GM19455 (cell line): ENCODE results near the gene SNX32.
A peak's percentile ranks its signal among the peaks of the same experiment; 100 is the strongest.

Experiments used
- ATAC-seq: cut with Tn5 transposase; IDR thresholded peaks from one replicate; pipeline ENCODE4 v1.9.1; 2021; ENCODE audit not compliant: unreplicated experiment

The SNX32 gene

DNA sequence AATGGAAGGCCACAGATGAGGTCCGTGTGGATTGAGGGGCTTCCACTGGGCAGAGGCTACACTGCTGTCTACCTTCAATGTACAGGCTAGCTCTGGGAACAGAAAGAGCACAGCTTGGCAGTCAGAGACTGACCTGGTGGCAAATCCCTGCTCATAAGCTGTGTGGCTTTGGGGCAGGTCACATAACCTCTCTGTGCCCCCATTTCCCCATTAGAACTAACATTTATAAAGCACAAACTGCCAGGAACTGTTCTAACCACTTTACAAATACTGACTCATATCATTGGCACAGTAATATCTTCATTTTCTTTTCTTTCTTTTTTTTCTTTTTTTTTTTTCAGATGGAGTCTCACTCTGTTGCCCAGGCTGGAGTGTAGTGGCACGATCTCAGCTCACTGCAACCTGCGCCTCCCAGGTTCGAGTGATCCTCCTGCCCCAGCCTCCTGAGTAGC is 63.3 kb downstream of the SNX32 start:
- ATAC-seq, result no peak

DNA sequence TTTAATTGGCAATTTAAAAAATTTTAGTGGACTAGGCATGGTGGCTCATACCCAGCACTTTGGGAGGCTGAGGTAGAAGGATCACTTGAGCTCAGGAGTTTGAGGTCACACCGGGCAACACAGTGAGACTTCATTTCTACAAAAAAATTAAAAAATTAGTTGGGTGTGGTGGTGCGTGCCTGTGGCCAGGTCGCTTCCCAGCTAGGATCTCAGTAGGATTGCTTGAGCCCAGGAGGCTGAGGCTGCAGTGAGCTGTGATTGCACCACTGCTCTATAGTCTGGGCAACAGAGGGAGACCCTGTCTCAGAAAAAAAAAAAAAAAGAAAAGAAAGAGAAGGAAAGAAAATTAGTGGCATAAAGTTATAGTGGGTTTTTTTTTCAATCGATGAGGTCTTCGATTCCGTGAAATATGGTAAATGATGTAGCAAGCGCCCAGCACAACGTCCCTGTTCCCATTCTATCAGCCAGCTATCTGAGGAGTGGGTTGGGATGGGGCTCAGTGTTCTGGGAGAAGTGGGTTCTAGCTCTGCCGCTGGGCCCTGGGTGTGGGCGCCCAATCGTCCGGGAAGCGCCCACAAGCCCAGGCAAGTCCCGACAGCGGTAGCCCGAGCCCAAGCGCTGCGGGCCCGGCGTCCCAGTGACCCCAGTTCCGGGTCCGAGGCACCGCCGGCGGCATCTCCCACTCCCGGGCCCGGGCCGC is 65.0 kb downstream of the SNX32 start:
- no peak for ATAC-seq

DNA sequence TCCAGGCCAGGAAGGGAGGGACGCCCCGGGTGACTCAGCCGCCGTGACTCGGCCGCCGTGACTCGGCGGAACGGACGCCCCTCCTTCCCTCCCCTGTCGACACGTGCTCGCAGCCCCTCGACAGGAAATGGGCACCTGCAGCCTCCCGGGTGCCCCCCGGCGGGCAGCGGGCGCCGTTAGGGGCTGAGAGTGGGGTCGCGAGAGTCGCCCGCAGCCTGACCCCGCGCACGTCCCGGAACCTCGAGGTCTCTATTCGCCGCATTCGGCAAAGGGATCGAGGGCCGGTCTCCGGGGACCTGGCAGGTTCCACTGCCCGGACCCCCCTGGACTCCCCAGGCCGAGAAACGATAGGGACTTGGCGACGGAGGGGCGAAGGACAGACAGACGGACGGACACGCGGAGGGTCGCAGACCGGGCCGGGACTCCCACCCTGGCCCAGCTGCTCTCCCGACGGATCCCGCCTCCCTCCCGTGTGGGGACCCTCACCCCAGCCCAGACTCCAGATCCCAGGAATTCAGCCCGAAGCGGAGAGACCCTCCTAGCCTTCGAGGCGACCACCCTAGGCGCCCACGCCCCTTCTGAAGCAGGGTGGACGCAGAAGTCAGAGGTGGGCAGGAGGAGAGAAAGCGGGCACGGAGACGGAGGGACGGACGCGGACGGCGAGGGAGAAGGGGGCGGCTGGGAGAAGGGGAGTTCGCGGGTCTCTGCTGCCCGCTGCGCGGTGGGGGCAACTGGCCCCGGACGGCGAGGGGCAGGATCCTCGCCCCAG is 65.8 kb downstream of the SNX32 start:
- no peak for ATAC-seq

DNA sequence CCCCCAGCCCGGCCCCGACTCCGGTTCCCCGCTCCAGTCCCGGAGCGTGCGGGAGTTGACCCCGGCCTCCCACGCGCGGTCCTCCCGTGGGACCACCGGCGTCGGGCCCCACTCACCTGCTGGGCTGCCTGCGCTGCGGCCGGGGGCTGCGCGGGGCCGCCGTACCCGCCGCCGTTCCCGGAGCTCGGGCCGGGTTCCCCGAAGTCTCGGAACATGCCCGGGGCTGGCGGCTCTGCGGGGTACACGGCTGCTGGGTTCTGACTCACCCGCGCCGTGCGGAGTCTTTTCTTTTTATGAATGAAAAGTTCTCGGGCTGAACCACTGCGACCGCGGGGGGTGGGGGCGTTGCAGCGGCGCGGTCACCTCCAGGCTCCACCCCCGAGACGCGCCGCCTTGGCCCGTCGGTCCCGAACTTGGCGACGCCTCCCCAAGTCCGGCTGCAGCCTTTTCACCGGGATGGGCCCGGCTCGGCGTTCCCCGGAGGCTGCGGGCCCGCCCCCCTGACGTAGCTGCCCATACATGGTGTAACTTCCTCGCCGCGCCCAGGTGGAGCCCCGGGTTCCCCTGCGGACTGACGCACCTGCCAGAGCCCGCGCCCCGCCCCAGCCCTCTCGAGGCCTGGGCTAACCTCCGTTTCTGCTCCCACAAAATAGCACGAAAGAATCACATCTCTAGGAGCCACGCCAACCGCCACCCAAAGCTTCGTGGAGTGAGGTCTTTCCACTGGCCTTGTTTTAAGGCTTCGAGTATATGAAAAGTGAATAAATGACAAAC is 66.5 kb downstream of the SNX32 start, which contains the start of gene FOSL1:
Gene FOSL1, minus strand, starts transcription at position 264 of the 774 bp plus-strand sequence. Its CDS starts 49 bp downstream, at position 215.
- peak; percentile 72 for ATAC-seq

DNA sequence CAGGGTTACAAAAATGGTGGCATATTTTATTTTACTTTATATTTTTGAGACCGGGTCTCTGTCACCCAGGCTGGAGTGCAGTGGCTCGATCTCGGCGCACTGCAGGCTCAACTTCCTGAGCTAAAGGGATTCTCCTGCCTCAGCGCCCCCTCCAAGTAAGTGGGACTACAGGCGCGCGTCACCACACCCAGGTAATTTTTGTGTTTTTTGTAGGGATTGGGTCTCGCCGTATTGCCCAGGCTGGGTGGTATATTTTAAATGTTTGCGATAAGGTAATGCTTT is 67.1 kb downstream of the SNX32 start:
- ATAC-seq, result no peak

DNA sequence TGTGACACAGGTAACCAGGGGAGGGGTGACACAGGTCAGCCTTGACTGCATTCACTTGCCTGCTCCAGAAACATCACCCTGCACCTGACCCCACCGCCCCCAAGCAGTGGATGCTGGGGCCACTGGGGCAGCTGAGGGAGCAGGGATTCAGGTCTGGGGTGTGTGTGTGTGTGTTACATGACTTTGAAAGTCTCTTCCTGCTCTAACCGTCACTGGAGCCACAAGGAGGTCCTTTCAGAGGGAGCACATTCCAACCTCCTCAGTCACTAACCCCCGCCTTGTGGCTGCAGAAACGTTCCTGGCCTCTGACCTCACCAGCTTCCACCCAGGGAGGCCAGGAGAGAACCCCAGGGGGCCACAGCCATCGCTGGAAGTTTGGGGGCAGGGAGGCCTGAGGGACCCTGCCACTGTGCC is 69.3 kb downstream of the SNX32 start:
- no peak for ATAC-seq
